Lower leg skin (tissue), 4 donors: ENCODE results near the gene GAD1. TPM values are rescaled to one million over a fixed set of nuclear protein-coding genes. Genes with fewer than 3 reads are reported as not detected.

Source experiments
- DNase-seq, 2 donors: peaks; one replicate each; pipeline ENCODE4 v3.0.0-alpha.2; 2019; ENCODE audit warnings: low spot score in 2 of 2
- H3K4me3 ChIP-seq: fragments of 200-600 bp; sonication (generic); 2 replicates; pipeline ENCODE4 v1.5.1; 2017; ENCODE audit warnings: mild to moderate bottlenecking, low read depth; ENCODE audit not compliant: poor library complexity, severe bottlenecking
- CTCF ChIP-seq, 3 donors: fragments of 450-650 bp; IDR thresholded peaks; one replicate each; pipeline ENCODE4 v1.5.1; 2016; ENCODE audit warnings: antibody characterized with exemption in 3 of 3, mild to moderate bottlenecking in 3 of 3, moderate library complexity in 2 of 3
- POLR2A ChIP-seq, 2 donors: fragments of 450-650 bp; IDR thresholded peaks; one replicate each; pipeline ENCODE4 v1.6.1; 2016 to 2017; ENCODE audit warnings: antibody characterized with exemption in 2 of 2, mild to moderate bottlenecking in 1 of 2, moderate library complexity in 1 of 2
- WGBS, 2 donors: methylation state at CpG; one replicate each; pipeline ENCODE4 v1.1.5; 2018; 5-methylcytosine and 5-hydroxymethylcytosine counted together
- intact Hi-C: fragments of 100-400 bp; cut with DNase I; formaldehyde crosslinking; loops from one replicate; pipeline ENCODE4 v1.15.0; 2023; ENCODE audit warnings: low total_unique reads
- total RNA-seq, 4 donors: library from RNA; depleted of rRNA; stranded (reverse); fragments of >200 nt; gene quantifications; one replicate each; pipeline ENCODE4 v1.1.0, GENCODE V29; 2016

Gene GAD1
- total RNA-seq, 4 donors from 2014 or later = 0.05 TPM; not detected in 3

DNA sequence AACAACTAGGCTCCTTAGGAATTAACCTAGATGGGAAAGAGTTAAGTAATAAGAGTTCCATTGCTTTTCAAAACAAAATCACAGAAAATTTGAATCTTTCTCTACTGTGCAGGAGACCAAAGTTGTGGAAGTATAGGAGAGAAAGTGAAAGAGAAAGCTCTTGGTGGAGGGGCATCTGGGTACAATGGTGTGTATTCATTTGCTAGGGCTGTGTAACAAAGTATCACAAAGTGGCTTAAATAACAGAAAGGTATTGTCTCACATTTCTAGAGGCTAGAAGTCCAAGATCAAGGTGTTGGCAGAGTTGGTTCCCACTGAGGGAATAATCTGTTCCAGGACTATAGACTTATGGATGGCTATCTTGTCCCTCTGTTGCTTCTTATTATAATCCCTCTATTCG, 61.8 kb downstream of the GAD1 start:
- TF ChIP-seq POLR2A (IDR thresholded peaks at IDR 0.05) (no peak), CTCF (IDR thresholded peaks at IDR 0.05) (no peak)
- WGBS, 2 donors = 72 to 79% methylated on average over 1 of the region's 1 CpG
- intact Hi-C loops = no loop called here
- no peak overlapping the region for H3K4me3 ChIP-seq
- no peak for DNase-seq

- no peak overlapping the region for H3K4me3 ChIP-seq
- 53 to 56% methylated on average over 3 of the region's 3 CpGs for WGBS, 2 donors
- no peak for TF ChIP-seq POLR2A (IDR thresholded peaks at IDR 0.05)
- no peak for TF ChIP-seq CTCF (IDR thresholded peaks at IDR 0.05)
- DNase-seq = no peak
- intact Hi-C loops = loop anchor here (10.0 kb wide), 1 partner anchor 1237 kb away; no protein-coding TSS in a partner anchor
These were observed 65.2 kb downstream of the GAD1 start for GRCh38 chr2:170881840-170882239.

- intact Hi-C loops = loop anchor here (10.0 kb wide), 1 partner anchor 1238 kb away; no protein-coding TSS in a partner anchor
- TF ChIP-seq POLR2A (IDR thresholded peaks at IDR 0.05) (no peak), CTCF (IDR thresholded peaks at IDR 0.05) (no peak)
- WGBS, 2 donors = 70 to 87% methylated on average over 2 of the region's 2 CpGs
- H3K4me3 ChIP-seq = no peak overlapping the region
- no peak for DNase-seq
These were observed 66.1 kb downstream of the GAD1 start for GRCh38 chr2:170882758-170883157.

- WGBS, 2 donors = 90 to 94% methylated on average over 2 of the region's 2 CpGs
- TF ChIP-seq POLR2A (IDR thresholded peaks at IDR 0.05) = no peak
- no peak for TF ChIP-seq CTCF (IDR thresholded peaks at IDR 0.05)
- intact Hi-C loops = loop anchor here (10.0 kb wide), 1 partner anchor 1239 kb away; no protein-coding TSS in a partner anchor
- no peak overlapping the region for H3K4me3 ChIP-seq
- no peak for DNase-seq
These were observed 67.0 kb downstream of the GAD1 start for GRCh38 chr2:170883683-170884082.

GRCh38 chr2:170885130-170885791, 68.6 kb downstream of the GAD1 start:
- WGBS, 2 donors = 88 to 89% methylated on average over 5 of the region's 5 CpGs
- intact Hi-C loops = loop anchor here (10.0 kb wide), 1 partner anchor 1240 kb away; no protein-coding TSS in a partner anchor
- no peak overlapping the region for H3K4me3 ChIP-seq
- no peak for DNase-seq
- TF ChIP-seq POLR2A (IDR thresholded peaks at IDR 0.05) = no peak
- TF ChIP-seq CTCF (IDR thresholded peaks at IDR 0.05) = no peak
